Lung (tissue), 12 donors: ENCODE results near the gene ACVR1C. TPM values are rescaled to one million over a fixed set of nuclear protein-coding genes. Genes with fewer than 3 reads are reported as not detected.
"Not testable (repeated sequence)": the region's sequence is repeated elsewhere in the genome, so short reads cannot be mapped to it uniquely, and the experiment has no call there.

Source experiments
- ATAC-seq: fragments of 200-7000 bp; cut with Tn5 transposase; one replicate; pipeline ENCODE4 v1.9.1; 2020; ENCODE audit warnings: moderate number of reproducible peaks; ENCODE audit not compliant: insufficient read depth, low FRiP score
- DNase-seq, 3 donors: peaks; one replicate each; pipeline ENCODE4 v3.0.0-alpha.2; 2013 to 2017
- H3K27ac ChIP-seq, 2 donors: one replicate each; pipeline ENCODE4 v1.5.1; 2013; ENCODE audit warnings: mild to moderate bottlenecking in 2 of 2, moderate library complexity in 2 of 2, control low read depth in 1 of 2, inconsistent platforms in 1 of 2, low read depth in 1 of 2, low read length in 1 of 2
- H3K27me3 ChIP-seq, 3 donors: one replicate each; pipeline ENCODE4 v1.5.1; 2013; ENCODE audit warnings: low read length in 2 of 3; ENCODE audit not compliant: control insufficient read depth in 3 of 3, insufficient read depth in 3 of 3
- H3K36me3 ChIP-seq, 4 donors: one replicate each; pipeline ENCODE4 v1.5.1; 2013; ENCODE audit warnings: low read length in 4 of 4, mild to moderate bottlenecking in 1 of 4, moderate library complexity in 1 of 4; ENCODE audit not compliant: control insufficient read depth in 4 of 4, insufficient read depth in 4 of 4
- H3K4me1 ChIP-seq, 5 donors: one replicate each; pipeline ENCODE4 v1.5.1; 2013; ENCODE audit warnings: low read length in 5 of 5, mild to moderate bottlenecking in 2 of 5, moderate library complexity in 1 of 5; ENCODE audit not compliant: control insufficient read depth in 5 of 5, insufficient read depth in 5 of 5
- H3K4me3 ChIP-seq: one replicate; pipeline ENCODE4 v1.5.1; 2013; ENCODE audit warnings: mild to moderate bottlenecking, control low read depth, moderate library complexity
- H3K9ac ChIP-seq, 2 donors: one replicate each; pipeline ENCODE4 v1.5.1; 2013; ENCODE audit warnings: low read length in 2 of 2, control low read depth in 1 of 2; ENCODE audit not compliant: insufficient read depth in 1 of 2
- H3K9me3 ChIP-seq, 4 donors: one replicate each; pipeline ENCODE4 v1.5.1; 2013; ENCODE audit warnings: low read length in 3 of 4, mild to moderate bottlenecking in 1 of 4, moderate library complexity in 1 of 4; ENCODE audit not compliant: control insufficient read depth in 4 of 4, insufficient read depth in 3 of 4
- WGBS, 2 donors: extraction: QIAGEN DNeasy Blood & Tissue Kit; methylation state at CpG; one replicate each; pipeline ENCODE4 v1.1.7; 2013; 5-methylcytosine and 5-hydroxymethylcytosine counted together
- polyA plus RNA-seq, 2 donors: library from polyadenylated mRNA; stranded (reverse); fragments of 200-250 nt; gene quantifications; one replicate each; pipeline ENCODE4 v1.2.1, GENCODE V29; 2013
- total RNA-seq, 2 donors: library from RNA; depleted of rRNA in 1 of 2; stranded (reverse); fragments of >200 nt in 1 of 2; gene quantifications; one replicate each; pipeline ENCODE4 v1.2.1, GENCODE V29; 2014 to 2021
- TF ChIP-seq, protein P1 (sequence below): IDR thresholded peaks from 2 replicates; pipeline ENCODE4 v1.5.1; 2012; ENCODE audit warnings: mild to moderate bottlenecking; ENCODE audit errors: control extremely low read depth, extremely low read depth
- donor health status: control.
- donor health status: control.
- donor health status: Bipolar disorder and iron deficiency.
- donor health status: healthy.
- donor health status: DM: yes; HTN: yes; CAD: no.

The ACVR1C gene
- total and polyA plus RNA-seq, 4 donors = 0.08 to 1.9 (median 0.59) TPM

DNA sequence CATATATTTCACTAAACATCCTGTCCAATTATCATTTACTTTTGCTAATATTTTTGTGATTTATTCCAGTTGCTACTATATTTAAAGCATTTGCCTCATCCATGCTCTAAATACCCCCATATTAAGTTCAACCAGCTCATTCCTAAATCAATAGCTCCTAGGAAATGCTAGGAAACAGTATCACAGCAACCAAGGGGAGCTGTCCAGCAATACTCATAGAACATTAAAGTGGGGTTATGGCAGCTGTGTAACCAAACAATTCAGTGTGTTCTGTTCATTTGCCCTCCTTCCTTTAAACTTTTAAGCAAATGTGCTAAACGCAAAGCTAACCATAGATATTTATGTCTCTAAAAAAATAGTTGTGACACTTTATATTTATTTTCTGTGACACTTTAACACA, 41.1 kb downstream of the ACVR1C start:
- Histone ChIP-seq H3K4me1 (no peaks in the 10 kb centered on the region), H3K4me3 (no peak overlapping the region), H3K27ac (no peak overlapping the region), H3K36me3 (no peaks in the 10 kb centered on the region), H3K9me3 (no peaks in the 10 kb centered on the region), H3K9ac (no peak overlapping the region), H3K27me3 (no peaks in the 10 kb centered on the region)
- TF ChIP-seq, protein P1, sequence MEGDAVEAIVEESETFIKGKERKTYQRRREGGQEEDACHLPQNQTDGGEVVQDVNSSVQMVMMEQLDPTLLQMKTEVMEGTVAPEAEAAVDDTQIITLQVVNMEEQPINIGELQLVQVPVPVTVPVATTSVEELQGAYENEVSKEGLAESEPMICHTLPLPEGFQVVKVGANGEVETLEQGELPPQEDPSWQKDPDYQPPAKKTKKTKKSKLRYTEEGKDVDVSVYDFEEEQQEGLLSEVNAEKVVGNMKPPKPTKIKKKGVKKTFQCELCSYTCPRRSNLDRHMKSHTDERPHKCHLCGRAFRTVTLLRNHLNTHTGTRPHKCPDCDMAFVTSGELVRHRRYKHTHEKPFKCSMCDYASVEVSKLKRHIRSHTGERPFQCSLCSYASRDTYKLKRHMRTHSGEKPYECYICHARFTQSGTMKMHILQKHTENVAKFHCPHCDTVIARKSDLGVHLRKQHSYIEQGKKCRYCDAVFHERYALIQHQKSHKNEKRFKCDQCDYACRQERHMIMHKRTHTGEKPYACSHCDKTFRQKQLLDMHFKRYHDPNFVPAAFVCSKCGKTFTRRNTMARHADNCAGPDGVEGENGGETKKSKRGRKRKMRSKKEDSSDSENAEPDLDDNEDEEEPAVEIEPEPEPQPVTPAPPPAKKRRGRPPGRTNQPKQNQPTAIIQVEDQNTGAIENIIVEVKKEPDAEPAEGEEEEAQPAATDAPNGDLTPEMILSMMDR = no peak
- no peak for ATAC-seq
- peak in 2 of 3 donors; percentile 6 to 29 for DNase-seq
- WGBS, 2 donors = 84 to 87% methylated on average over 1 of the region's 1 CpG

DNA sequence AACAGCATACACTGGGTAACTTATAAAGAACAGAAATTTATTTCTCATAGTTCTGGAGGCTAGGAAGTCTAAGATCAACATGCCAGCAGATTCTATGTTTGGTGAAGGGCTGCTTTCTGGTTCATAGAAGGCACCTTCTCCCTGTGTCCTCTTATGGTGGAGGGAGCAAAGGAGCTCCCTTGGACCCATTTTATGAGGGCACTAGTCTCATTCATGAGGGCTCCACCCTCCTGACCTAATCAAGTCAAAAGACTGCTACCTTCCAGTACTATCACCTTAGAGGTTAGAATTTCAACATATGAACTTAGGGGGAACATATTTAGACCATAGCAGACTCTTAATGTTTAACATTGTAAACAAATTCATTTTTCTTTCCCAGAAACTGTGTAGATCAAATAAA, 54.5 kb downstream of the ACVR1C start:
- TF ChIP-seq, protein P1 = no peak
- Histone ChIP-seq H3K27ac (no peak overlapping the region), H3K4me1 (no peaks in the 10 kb centered on the region), H3K36me3 (no peaks in the 10 kb centered on the region), H3K27me3 (no peaks in the 10 kb centered on the region), H3K9me3 (no peaks in the 10 kb centered on the region), H3K4me3 (no peak overlapping the region), H3K9ac (no peak overlapping the region)
- no peak for DNase-seq
- ATAC-seq = no peak

GRCh38 chr2:157572725-157573124, 55.9 kb downstream of the ACVR1C start:
- Histone ChIP-seq H3K4me3 (no peak overlapping the region), H3K27me3 (no peaks in the 10 kb centered on the region), H3K9ac (no peak overlapping the region), H3K9me3 (no peaks in the 10 kb centered on the region), H3K36me3 (no peaks in the 10 kb centered on the region), H3K27ac (no peak overlapping the region), H3K4me1 (no peaks in the 10 kb centered on the region)
- WGBS, 2 donors = 26 to 38% methylated on average over 2 of the region's 2 CpGs
- DNase-seq = no peak
- TF ChIP-seq, protein P1 = no peak
- no peak for ATAC-seq

DNA sequence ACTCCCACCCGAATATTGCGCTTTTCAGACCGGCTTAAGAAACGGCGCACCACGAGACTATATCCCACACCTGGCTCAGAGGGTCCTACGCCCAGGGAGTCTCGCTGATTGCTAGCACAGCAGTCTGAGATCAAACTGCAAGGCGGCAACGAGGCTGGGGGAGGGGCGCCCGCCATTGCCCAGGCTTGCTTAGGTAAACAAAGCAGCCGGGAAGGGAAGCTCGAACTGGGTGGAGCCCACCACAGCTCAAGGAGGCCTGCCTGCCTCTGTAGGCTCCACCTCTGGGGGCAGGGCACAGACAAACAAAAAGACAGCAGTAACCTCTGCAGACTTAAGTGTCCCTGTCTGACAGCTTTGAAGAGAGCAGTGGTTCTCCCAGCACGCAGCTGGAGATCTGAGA, 62.0 kb downstream of the ACVR1C start:
- not testable (repeated sequence) for ATAC-seq, H3K27me3 ChIP-seq, H3K9ac ChIP-seq, H3K4me3 ChIP-seq, H3K27ac ChIP-seq, H3K9me3 ChIP-seq, DNase-seq, H3K4me1 ChIP-seq, H3K36me3 ChIP-seq
- 63 to 69% methylated on average over 6 to 14 of the region's 15 CpGs for WGBS, 2 donors

- 96 to 100% methylated on average over 10 of the region's 10 CpGs for WGBS, 2 donors
- not testable (repeated sequence) for DNase-seq, H3K9me3 ChIP-seq, H3K9ac ChIP-seq, H3K27ac ChIP-seq, H3K27me3 ChIP-seq, H3K4me3 ChIP-seq, H3K4me1 ChIP-seq, ATAC-seq, H3K36me3 ChIP-seq
Measured at GRCh38 chr2:157566113-157566512, 62.6 kb downstream of the ACVR1C start.
